Measurements from ENCODE around the gene OTUB2.

DNA sequence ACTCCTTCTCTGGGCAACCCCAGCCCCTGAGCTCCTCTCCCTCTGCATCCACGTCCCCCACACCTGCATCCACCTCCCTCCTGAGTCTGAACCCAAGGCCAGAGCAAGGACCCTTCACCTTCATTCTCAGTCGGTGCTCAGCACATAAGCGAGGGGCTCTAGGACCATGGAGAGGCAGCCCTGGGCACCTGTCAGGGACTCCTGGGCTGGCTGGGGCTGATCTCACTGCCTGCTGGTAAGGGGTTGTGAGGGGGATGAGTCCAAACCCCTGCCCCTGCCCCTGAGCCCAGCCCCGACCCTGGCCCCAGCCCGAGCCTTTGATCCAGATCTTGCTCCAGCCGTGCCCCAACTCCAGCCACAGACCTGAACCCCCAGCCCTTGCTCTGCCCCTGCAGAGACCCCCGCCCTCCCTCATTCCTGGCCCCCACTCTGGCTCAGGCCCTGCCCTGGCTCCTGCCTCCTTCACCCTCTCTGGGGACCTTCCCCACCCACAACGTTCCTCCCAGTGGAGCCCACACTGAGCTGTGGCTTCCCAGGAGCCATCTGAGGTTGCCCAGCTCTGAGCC, 29.9 kb upstream of the OTUB2 start:
- TF ChIP-seq POLR2AphosphoS5 (IDR thresholded peaks at IDR 0.05; ENCODE audit: low read depth, low read length) (no peak), TCF7L2 (IDR thresholded peaks at IDR 0.05; ENCODE audit: low read depth, low read length) (no peak), SIN3A (IDR thresholded peaks at IDR 0.05; ENCODE audit: borderline replicate concordance, insufficient read depth, low read depth, low read length) (no peak)
- TF ChIP-seq, protein P1, sequence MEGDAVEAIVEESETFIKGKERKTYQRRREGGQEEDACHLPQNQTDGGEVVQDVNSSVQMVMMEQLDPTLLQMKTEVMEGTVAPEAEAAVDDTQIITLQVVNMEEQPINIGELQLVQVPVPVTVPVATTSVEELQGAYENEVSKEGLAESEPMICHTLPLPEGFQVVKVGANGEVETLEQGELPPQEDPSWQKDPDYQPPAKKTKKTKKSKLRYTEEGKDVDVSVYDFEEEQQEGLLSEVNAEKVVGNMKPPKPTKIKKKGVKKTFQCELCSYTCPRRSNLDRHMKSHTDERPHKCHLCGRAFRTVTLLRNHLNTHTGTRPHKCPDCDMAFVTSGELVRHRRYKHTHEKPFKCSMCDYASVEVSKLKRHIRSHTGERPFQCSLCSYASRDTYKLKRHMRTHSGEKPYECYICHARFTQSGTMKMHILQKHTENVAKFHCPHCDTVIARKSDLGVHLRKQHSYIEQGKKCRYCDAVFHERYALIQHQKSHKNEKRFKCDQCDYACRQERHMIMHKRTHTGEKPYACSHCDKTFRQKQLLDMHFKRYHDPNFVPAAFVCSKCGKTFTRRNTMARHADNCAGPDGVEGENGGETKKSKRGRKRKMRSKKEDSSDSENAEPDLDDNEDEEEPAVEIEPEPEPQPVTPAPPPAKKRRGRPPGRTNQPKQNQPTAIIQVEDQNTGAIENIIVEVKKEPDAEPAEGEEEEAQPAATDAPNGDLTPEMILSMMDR (IDR thresholded peaks at IDR 0.05), result no peak
- TF ChIP-seq, protein P2, sequence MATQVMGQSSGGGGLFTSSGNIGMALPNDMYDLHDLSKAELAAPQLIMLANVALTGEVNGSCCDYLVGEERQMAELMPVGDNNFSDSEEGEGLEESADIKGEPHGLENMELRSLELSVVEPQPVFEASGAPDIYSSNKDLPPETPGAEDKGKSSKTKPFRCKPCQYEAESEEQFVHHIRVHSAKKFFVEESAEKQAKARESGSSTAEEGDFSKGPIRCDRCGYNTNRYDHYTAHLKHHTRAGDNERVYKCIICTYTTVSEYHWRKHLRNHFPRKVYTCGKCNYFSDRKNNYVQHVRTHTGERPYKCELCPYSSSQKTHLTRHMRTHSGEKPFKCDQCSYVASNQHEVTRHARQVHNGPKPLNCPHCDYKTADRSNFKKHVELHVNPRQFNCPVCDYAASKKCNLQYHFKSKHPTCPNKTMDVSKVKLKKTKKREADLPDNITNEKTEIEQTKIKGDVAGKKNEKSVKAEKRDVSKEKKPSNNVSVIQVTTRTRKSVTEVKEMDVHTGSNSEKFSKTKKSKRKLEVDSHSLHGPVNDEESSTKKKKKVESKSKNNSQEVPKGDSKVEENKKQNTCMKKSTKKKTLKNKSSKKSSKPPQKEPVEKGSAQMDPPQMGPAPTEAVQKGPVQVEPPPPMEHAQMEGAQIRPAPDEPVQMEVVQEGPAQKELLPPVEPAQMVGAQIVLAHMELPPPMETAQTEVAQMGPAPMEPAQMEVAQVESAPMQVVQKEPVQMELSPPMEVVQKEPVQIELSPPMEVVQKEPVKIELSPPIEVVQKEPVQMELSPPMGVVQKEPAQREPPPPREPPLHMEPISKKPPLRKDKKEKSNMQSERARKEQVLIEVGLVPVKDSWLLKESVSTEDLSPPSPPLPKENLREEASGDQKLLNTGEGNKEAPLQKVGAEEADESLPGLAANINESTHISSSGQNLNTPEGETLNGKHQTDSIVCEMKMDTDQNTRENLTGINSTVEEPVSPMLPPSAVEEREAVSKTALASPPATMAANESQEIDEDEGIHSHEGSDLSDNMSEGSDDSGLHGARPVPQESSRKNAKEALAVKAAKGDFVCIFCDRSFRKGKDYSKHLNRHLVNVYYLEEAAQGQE (IDR thresholded peaks at IDR 0.05; ENCODE audit: insufficient read depth in 1 of 2, low read depth in 2 of 2, low read length in 1 of 2), result no peak
